DMS153 (cell line): ENCODE data around the gene FOXD4L1.
"Not testable (repeated sequence)": the region's sequence is repeated elsewhere in the genome, so short reads cannot be mapped to it uniquely, and the experiment has no call there.

Experiments used
- DNase-seq: peaks from one replicate; lab custom pipeline; 2025; lab: John Stamatoyannopoulos, UW

FOXD4L1 gene

DNA sequence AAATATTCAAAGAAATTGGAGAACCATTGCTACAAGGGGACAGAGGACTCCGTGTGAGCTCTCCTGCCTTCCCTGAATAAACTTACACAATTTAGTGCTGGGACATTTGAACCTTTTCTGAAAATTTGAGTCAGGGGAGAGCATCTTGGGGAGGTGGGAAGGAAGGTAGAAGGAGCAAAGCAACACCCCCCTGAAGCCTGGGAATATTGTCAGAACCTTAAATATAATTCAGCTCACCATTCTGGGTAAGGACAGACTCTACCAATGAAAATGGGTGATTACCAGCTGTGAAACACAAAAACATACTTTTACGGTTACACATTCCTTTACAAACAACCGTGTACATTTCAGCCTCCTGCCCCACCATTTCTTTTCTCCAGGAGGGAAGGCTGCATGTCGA, at the start of gene FOXD4L1:
Gene FOXD4L1 (plus strand): TSS at position 301 of the 400 bp plus-strand sequence. CDS start 592 bp downstream, outside the sequence.
- DNase-seq = not testable (repeated sequence)

DNA sequence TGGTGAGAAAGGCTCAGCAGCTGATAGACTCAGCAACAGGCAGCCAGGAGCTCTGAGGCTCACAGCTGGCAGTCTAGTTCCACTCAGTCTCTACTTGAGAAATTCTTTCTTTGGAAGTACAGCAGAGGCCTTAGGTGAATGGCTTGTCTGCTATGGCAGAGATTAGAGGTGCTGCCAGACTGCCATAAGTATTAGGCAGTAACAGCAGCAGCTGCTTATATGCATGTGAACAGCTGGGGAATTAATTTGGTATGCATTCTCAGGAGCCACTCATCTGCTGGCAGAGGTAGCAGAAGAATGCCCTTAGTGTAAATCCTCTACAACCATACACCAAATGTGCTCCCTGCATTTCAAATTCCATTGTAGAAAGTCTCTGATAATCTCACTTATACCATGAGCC, 32.7 kb upstream of the FOXD4L1 start:
- DNase-seq = not testable (repeated sequence)

- DNase-seq = not testable (repeated sequence)
Measured at GRCh38 chr2:113476688-113477368, 21.6 kb upstream of the FOXD4L1 start.

- DNase-seq = not testable (repeated sequence)
Measured at GRCh38 chr2:113496527-113496926, 1.9 kb upstream of the FOXD4L1 start.

DNA sequence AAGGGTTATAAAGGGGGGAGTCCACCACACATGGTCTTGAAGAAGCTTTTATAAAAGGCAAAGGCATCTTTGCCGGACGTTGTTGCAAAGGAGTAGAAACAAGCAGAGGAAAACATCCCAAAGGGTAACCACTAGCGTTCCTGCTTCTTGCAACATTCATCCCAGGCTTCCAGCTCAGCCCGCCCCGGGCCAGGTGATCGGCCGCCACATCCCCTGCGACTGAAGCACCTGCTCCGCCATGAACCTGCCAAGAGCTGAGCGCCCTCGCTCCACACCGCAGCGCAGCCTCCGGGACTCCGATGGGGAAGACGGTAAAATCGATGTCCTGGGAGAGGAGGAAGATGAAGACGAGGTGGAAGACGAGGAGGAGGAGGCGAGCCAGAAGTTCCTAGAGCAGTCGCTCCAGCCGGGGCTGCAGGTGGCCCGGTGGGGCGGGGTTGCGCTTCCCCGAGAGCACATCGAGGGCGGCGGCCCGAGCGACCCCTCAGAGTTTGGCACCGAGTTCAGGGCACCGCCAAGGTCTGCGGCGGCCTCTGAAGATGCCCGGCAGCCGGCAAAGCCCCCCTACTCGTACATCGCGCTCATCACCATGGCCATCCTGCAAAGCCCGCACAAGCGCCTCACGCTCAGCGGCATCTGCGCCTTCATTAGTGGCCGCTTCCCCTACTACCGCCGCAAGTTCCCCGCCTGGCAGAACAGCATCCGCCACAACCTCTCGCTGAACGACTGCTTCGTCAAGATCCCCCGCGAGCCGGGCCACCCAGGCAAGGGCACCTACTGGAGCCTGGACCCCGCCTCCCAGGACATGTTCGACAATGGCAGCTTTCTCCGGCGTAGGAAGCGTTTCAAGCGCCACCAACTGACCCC, 787 bp downstream of the FOXD4L1 start:
- not testable (repeated sequence) for DNase-seq

GRCh38 chr2:113499886-113500722, 1.6 kb downstream of the FOXD4L1 start:
- not testable (repeated sequence) for DNase-seq

- not testable (repeated sequence) for DNase-seq
Measured at GRCh38 chr2:113500723-113501038, 2.2 kb downstream of the FOXD4L1 start.

- DNase-seq = not testable (repeated sequence)
Measured at GRCh38 chr2:113502216-113503093, 4.0 kb downstream of the FOXD4L1 start.

DNA sequence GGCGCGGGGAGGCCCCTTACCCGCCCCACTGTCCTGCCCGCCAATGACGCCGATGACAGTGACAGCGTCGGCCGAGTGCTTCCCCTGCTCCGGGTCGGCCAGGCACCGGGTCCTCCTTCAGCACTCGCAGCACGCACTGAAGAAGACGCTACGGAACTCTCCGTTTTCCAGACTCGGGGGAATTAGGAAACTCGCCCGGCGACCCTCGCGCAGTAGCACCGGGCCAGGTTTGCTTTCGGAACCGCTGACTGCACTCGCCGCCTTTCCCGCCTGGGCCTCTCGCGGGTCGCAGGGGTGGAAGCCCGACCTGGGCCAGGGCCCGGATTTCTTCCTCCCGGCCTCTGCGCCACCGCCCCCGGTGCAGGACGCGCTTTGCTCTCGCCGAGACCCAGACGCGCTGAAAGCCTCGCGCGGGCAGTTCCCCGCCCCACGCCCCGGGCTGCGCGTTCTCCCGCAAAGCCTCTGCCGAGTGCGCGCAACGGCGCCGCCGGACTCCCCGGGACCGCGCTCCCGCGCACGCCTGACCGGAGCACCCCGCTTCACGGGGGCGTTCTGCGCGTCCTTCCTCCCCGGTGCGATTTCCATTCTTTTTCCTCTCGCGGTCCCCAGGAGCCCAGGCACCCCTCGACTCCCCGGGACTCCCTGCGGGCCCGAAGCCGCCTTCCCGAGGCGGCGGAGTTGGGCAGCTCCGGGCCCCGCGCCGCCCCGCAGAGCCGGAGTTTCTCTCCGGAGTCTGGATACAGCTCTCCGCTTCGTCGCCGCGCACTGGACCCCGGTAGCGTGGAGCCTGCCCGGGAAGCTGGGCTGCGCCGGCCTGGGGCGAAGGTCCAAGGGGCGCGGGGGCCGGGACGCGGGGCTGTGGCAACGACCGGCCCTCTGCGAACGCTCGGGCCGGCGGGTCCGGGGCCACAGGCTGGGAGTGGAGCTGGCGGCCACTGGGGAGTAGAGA, 4.9 kb downstream of the FOXD4L1 start:
- DNase-seq = not testable (repeated sequence)

DNA sequence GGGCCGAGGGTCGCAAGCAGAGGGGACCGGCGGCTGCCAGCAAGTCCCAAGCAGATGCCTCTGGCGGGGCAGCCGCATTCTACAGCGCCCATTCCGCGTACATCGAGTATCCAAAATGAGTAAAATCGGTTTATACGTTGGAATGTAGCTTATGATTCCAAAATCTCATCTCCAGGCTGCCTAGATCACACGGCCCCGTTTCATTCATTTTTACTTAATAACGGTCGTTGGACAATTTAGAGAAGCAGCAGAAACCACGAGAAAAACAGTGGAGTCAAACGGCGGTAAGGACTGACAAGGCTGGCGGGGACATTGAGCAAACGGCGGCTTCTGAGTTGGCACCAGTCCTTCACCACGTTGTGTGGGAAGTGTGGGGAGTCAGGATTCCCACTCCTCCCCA, 5.6 kb downstream of the FOXD4L1 start:
- DNase-seq = not testable (repeated sequence)

- DNase-seq = not testable (repeated sequence)
Measured at GRCh38 chr2:113507394-113508140, 9.1 kb downstream of the FOXD4L1 start.

DNA sequence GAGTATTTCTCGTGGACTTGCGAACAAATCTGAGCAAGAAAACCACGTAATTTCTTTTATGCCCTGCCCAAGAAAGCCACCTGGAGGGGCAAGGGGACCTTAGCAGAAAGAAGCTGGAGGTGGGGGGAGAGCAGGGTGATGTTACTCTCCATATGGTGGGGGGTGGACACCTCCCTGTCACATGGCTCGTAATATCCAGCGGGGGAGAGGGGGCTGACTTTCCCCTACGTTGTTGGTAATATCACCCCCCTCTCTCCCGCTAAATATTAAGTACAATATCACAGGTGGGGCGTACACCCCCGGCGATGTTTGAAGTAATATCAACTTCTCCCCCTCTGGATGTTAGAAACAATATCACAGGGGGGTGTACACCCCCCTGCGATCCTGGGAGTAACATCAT, 9.7 kb downstream of the FOXD4L1 start:
- not testable (repeated sequence) for DNase-seq

DNA sequence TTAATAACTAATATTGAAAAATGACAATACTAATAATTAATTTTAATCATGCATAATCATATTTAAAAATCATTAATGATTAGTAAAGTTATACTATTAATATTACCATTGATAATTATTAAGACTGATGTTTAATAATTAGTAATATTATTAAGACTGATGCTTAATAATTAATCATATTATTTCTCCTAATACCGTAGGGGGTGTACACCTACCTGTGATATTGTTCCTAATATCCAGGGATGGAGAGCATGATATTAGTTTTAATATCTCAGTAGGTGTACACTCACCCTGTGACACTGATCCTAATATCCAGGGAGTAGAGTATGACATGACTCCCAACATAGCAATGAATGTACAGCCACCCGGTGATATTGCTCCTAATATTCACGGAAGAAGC, 12.4 kb downstream of the FOXD4L1 start:
- DNase-seq = not testable (repeated sequence)

- not testable (repeated sequence) for DNase-seq
Measured at GRCh38 chr2:113511859-113512258, 13.4 kb downstream of the FOXD4L1 start.

- not testable (repeated sequence) for DNase-seq
Measured at GRCh38 chr2:113515457-113515856, 17.0 kb downstream of the FOXD4L1 start.

DNA sequence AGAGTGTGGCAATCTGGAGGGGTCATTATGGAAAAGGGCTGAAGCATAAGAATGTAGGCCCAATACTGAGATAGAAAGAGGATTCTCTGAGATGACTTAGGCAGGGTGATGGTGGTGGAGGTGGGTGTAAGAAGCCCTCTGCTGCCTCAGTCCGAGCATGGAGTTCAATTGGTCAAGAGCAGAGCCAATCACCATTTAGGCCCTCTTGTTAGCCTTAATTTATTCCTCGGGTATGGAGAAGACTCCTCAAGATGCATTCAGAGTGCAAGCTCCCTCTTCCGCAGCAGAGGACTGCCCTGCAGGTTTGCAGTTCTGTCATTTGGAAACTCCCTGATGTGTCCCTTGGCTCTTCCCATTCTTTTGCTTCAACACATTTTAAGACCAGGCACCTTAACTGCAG, 17.5 kb downstream of the FOXD4L1 start:
- DNase-seq = not testable (repeated sequence)

DNA sequence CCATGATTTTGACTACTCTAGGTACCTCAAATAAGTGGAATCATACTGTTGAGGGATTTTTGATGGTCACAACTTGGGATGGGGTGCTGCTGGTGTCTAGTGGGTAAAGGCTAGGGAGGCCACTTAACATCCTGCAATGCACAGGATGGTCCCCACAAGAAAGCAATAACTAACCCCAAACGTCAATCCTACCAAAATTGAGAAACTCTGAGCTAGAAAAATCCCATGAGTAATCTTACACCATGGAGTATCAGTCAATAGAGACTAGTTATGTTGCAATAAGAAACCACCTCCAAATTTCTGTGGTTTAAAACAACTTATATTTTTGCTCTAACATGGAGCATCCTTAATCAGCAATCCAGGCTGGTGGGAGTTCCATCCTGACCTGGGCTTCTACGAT, 18.6 kb downstream of the FOXD4L1 start:
- not testable (repeated sequence) for DNase-seq

- DNase-seq = not testable (repeated sequence)
Measured at GRCh38 chr2:113520837-113521236, 22.4 kb downstream of the FOXD4L1 start.

GRCh38 chr2:113521492-113521891, 23.0 kb downstream of the FOXD4L1 start:
- not testable (repeated sequence) for DNase-seq
